Lower leg skin (tissue), 4 donors: ENCODE data around the gene DAB2IP. TPM values are rescaled to one million over a fixed set of nuclear protein-coding genes. Genes with fewer than 3 reads are reported as not detected.
A peak's percentile ranks its signal among the peaks of the same experiment; 100 is the strongest.
"Not testable (repeated sequence)": the region's sequence is repeated elsewhere in the genome, so short reads cannot be mapped to it uniquely, and the experiment has no call there.

ENCODE experiments used
- DNase-seq, 2 donors: peaks; one replicate each; pipeline ENCODE4 v3.0.0-alpha.2; 2019; ENCODE audit warnings: low spot score in 2 of 2
- H3K4me3 ChIP-seq: fragments of 200-600 bp; sonication (generic); 2 replicates; pipeline ENCODE4 v1.5.1; 2017; ENCODE audit warnings: mild to moderate bottlenecking, low read depth; ENCODE audit not compliant: poor library complexity, severe bottlenecking
- CTCF ChIP-seq, 3 donors: fragments of 450-650 bp; IDR thresholded peaks; one replicate each; pipeline ENCODE4 v1.5.1; 2016; ENCODE audit warnings: antibody characterized with exemption in 3 of 3, mild to moderate bottlenecking in 3 of 3, moderate library complexity in 2 of 3
- POLR2A ChIP-seq, 2 donors: fragments of 450-650 bp; IDR thresholded peaks; one replicate each; pipeline ENCODE4 v1.6.1; 2016 to 2017; ENCODE audit warnings: antibody characterized with exemption in 2 of 2, mild to moderate bottlenecking in 1 of 2, moderate library complexity in 1 of 2
- WGBS, 2 donors: methylation state at CpG; one replicate each; pipeline ENCODE4 v1.1.5; 2018; 5-methylcytosine and 5-hydroxymethylcytosine counted together
- intact Hi-C: fragments of 100-400 bp; cut with DNase I; formaldehyde crosslinking; loops from one replicate; pipeline ENCODE4 v1.15.0; 2023; ENCODE audit warnings: low total_unique reads
- total RNA-seq, 4 donors: library from RNA; depleted of rRNA; stranded (reverse); fragments of >200 nt; gene quantifications; one replicate each; pipeline ENCODE4 v1.1.0, GENCODE V29; 2016

DAB2IP gene
- total RNA-seq, 4 donors from 2014 or later: 42.5 to 68.0 (median 57.0) TPM

DNA sequence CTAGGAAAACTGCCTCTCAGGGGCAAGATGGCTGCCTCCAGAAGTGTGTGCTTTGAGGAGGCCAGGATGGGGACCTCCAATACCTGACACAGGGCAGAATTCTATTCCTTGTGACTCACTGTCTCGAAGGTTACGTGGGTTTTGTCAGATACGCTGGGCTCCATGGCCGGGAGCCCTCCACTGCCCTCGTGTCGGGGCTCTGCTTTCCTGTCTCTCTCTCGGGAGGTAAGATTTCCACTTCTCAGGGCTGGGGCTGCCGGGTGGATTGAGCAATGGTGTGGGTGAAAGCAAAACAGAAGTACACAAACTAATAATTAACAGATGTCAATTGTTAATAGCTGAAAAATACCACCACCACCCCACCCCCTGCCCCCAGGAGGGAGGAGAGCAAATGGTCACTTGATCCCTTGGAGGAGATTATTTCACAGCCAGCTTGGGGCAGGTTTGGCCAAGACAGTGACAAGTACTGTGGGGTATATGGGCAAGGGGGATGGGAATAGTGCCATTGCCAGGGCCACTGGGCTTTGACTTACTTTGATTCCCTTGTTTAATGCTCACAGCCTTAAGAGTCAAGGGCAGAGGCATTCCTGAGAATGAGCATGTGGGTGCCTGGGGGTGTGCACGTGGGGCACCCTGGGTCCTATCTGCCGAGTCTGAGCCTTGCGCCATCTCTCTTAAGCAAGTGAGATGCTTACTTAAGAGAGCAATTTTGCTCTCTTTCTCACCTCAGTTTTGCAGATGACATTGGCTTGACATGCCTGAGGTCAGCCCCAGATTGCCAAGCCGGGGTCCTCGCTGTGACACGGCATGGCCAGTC lies 28.8 kb upstream of the DAB2IP start:
- DNase-seq: peak; percentile 68 to 92
- no peak overlapping the region for H3K4me3 ChIP-seq
- no peak for TF ChIP-seq CTCF (IDR thresholded peaks at IDR 0.05)
- TF ChIP-seq POLR2A (IDR thresholded peaks at IDR 0.05): no peak
- 60 to 66% methylated on average over 14 of the region's 14 CpGs for WGBS, 2 donors
- intact Hi-C loops: no loop called here

GRCh38 chr9:121623430-121623829 lies 28.0 kb upstream of the DAB2IP start:
- H3K4me3 ChIP-seq, DNase-seq, intact Hi-C loops: not testable (repeated sequence)
- 96 to 98% methylated on average over 2 of the region's 2 CpGs for WGBS, 2 donors

- DNase-seq: no peak
- intact Hi-C loops: no loop called here
- WGBS, 2 donors: 79 to 88% methylated on average over 3 of the region's 3 CpGs
- no peak overlapping the region for H3K4me3 ChIP-seq
- no peak for TF ChIP-seq POLR2A (IDR thresholded peaks at IDR 0.05)
These were observed 25.8 kb upstream of the DAB2IP start for GRCh38 chr9:121625590-121625989.

DNA sequence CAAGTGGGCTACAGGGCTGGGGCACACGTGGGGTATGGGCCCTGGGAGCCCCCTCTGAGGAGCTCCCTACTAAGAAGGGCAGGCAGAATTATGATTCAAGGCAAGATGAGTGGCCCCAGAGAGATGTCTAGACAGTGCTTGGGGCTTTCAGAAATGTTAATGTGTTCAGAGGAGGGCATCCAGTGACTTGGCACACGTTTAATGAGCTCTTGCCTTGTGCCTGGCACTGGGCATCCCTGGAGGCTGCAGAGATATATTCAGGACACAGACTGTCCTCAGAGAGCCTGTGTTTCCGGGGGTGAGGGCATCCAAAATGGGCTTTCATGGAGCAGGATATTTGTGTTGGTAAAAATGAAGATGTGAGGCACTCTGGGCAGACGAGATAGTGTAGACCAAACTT lies 25.4 kb upstream of the DAB2IP start:
- H3K4me3 ChIP-seq: no peak overlapping the region
- WGBS, 2 donors: 75 to 84% methylated on average over 4 of the region's 4 CpGs
- TF ChIP-seq POLR2A (IDR thresholded peaks at IDR 0.05) (no peak), CTCF (IDR thresholded peaks at IDR 0.05) (no peak)
- intact Hi-C loops: no loop called here
- DNase-seq: no peak

DNA sequence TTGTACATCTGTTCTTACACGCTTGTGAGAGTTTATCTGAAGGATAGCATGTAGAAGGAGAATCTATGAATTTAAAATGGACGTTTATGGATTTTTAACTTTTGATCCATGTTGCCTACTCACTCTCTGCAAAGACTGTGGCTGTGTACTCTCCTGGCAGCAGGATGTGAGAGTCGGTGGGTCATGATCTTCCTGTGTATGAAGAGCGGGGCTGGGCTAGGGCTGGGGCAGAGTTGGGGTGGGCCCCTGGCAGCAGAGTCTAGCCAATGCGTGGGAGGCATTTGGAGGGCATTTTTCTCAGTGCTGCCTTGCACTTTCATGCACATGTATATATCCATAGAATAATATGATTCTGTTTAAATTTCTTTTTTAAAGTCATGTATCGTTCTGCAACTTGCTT lies 24.0 kb upstream of the DAB2IP start:
- H3K4me3 ChIP-seq: no peak overlapping the region
- intact Hi-C loops: no loop called here
- TF ChIP-seq POLR2A (IDR thresholded peaks at IDR 0.05) (no peak), CTCF (IDR thresholded peaks at IDR 0.05) (no peak)
- 76 to 78% methylated on average over 6 of the region's 6 CpGs for WGBS, 2 donors
- DNase-seq: no peak

DNA sequence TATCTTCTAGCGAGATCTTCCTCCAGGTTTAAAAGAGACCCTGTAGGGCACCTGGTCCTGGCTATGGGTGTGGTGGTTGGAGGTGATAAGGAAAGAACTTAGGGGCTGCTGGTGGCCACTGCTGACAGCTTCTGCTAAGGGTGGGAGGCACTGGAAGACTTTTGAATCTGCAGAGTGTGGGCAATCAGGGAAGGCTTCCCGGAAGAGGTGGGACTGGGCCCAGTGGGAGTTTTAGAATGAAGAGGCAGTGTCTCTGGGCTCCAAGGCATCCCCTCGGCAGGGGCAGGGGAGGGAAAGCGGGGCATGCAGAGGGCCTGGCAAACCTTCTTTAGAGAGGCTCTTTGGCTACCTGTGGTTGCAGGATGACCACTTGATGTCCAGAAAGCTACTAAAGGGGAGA lies 23.0 kb upstream of the DAB2IP start:
- no peak overlapping the region for H3K4me3 ChIP-seq
- DNase-seq: no peak
- 84 to 96% methylated on average over 3 to 4 of the region's 4 CpGs for WGBS, 2 donors
- no peak for TF ChIP-seq POLR2A (IDR thresholded peaks at IDR 0.05)
- TF ChIP-seq CTCF (IDR thresholded peaks at IDR 0.05): no peak
- intact Hi-C loops: no loop called here

DNA sequence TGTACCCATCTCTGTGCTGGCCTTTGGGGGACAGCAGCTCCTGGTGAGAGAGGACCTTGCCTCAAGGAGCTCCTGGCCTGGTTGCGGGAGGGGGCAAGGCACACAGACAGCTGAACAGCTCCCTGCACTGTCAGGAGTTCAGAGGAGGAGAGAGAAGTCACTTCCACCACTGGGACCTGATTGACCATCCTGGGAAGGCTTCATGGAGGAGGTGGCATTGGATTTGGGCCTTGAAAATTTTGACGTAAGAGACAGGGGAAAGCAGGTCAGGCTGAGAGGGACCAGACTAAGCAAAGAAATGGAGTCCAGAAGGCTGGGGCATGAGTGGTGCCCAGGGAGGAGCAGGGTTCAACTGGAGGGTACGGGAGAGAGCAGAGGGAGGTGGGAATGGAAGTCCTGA lies 20.3 kb upstream of the DAB2IP start:
- intact Hi-C loops: no loop called here
- H3K4me3 ChIP-seq: no peak overlapping the region
- TF ChIP-seq POLR2A (IDR thresholded peaks at IDR 0.05) (no peak), CTCF (IDR thresholded peaks at IDR 0.05) (no peak)
- no peak for DNase-seq
- 96 to 98% methylated on average over 3 of the region's 3 CpGs for WGBS, 2 donors
